Right ventricle myocardium superior (tissue), 1 donor: Measurements from ENCODE around the gene SEMA5B. TPM values are rescaled to one million over a fixed set of nuclear protein-coding genes. Genes with fewer than 3 reads are reported as not detected.

ENCODE experiments used
- ATAC-seq: fragments of 200-7000 bp; cut with Tn5 transposase; one replicate; pipeline ENCODE4 v1.9.1; 2020; ENCODE audit warnings: mild to moderate bottlenecking; ENCODE audit not compliant: poor library complexity
- DNase-seq: peaks from one replicate; pipeline ENCODE4 v3.0.0-alpha.2; 2020
- intact Hi-C: fragments of 100-400 bp; cut with DNase I; formaldehyde crosslinking; loops from one replicate; pipeline ENCODE4 v1.11.2; 2022
- total RNA-seq: library from RNA; stranded (reverse); fragmentation: NEBNext Ultra II Directional; extraction: Animal tissue kit (Norgen Biotek cat#: 25700); gene quantifications from one replicate; pipeline ENCODE4 v1.2.1, GENCODE V29; 2021
- donor health status: DM: no; HTN: yes; CAD: no; lungs with severe emphysema.

Gene SEMA5B
- total RNA-seq, 1 donor from 2014 or later: 2.1 TPM

- ATAC-seq (no peak), DNase-seq (no peak)
- intact Hi-C loops: no loop called here
Measured at GRCh38 chr3:123034120-123034519, 6.6 kb upstream of the SEMA5B start.

GRCh38 chr3:123032057-123032456, 4.5 kb upstream of the SEMA5B start:
- intact Hi-C loops: no loop called here
- ATAC-seq: no peak
- no peak for DNase-seq

GRCh38 chr3:123031051-123031450, 3.5 kb upstream of the SEMA5B start:
- intact Hi-C loops: no loop called here
- no peak for ATAC-seq
- DNase-seq: no peak

GRCh38 chr3:123028233-123028828, 768 bp upstream of the SEMA5B start:
- intact Hi-C loops: loop anchor here (5.0 kb wide), 1 partner anchor 86 kb away; no protein-coding TSS in a partner anchor
- ATAC-seq (peak; percentile 68), DNase-seq (no peak)

GRCh38 chr3:123026565-123027291, 835 bp downstream of the SEMA5B start:
- ATAC-seq (peak; percentile 67), DNase-seq (peak; percentile 57)
- intact Hi-C loops: loop anchor here (5.0 kb wide), 1 partner anchor 84 kb away; no protein-coding TSS in a partner anchor

GRCh38 chr3:123025642-123026521, 1.7 kb downstream of the SEMA5B start:
- peak; percentile 21 for ATAC-seq
- intact Hi-C loops: loop anchor here (5.0 kb wide), 1 partner anchor 84 kb away; no protein-coding TSS in a partner anchor
- DNase-seq: no peak

- ATAC-seq (no peak), DNase-seq (no peak)
- intact Hi-C loops: no loop called here
Measured at GRCh38 chr3:123024056-123024455, 3.5 kb downstream of the SEMA5B start.

DNA sequence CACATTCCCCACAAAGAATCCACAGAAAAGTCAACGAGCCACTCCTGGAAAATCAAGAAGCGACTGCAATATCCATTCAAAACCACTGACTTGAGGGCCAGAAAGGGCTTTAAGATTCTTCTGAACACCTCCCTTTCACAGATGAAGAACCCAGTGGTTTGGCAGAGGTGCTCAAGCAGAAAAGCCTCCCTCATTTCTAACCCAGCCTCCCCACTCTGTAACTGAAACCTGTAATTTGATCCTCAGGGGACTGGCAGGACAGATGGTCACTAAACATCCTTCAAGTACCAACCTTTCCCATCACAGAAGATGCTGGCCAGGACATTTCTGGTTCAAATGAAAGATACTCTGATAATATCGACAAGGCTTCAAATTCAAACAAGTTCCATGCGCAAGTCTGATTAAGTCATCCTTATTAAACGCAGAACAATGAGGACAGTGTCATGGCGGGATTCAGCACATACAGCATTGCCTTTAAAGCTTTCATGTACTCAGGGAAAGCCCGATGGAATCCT, 5.5 kb downstream of the SEMA5B start:
- intact Hi-C loops: no loop called here
- ATAC-seq: no peak
- DNase-seq: no peak

- ATAC-seq: no peak
- intact Hi-C loops: no loop called here
- DNase-seq: no peak
Measured at GRCh38 chr3:123021388-123021787, 6.2 kb downstream of the SEMA5B start.

DNA sequence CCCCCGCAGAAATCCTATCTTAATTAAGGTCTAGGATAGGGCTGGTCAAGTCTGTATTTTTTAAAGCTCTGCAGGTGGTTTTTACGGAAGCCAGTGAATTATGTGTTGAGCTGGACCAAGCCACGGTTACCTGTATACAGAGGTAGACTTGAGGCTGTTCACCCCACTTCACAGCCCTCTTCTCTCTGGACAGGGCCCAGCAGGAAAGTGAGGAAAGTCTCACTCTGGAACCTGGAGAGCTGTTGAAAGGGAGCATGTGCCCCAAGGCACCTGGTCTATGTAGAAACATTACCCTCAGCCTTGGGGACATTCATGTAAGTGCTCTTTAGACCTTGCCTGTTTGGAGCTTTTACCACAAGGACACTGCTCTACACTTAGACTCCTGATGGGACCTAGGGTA, 6.9 kb downstream of the SEMA5B start:
- no peak for ATAC-seq
- intact Hi-C loops: no loop called here

GRCh38 chr3:123019591-123019990, 8.0 kb downstream of the SEMA5B start:
- intact Hi-C loops: no loop called here
- ATAC-seq (no peak), DNase-seq (no peak)

More for the DNA sequence above, 6.9 kb downstream of the SEMA5B start:
- DNase-seq: no peak

GRCh38 chr3:123019161-123019560, 8.4 kb downstream of the SEMA5B start:
- DNase-seq: no peak
- intact Hi-C loops: no loop called here
- ATAC-seq: no peak

- ATAC-seq (no peak), DNase-seq (no peak)
- intact Hi-C loops: no loop called here
Measured at GRCh38 chr3:123018683-123019082, 8.9 kb downstream of the SEMA5B start.

- DNase-seq: no peak
- intact Hi-C loops: no loop called here
- ATAC-seq: no peak
Measured at GRCh38 chr3:123015596-123015995, 12.0 kb downstream of the SEMA5B start.

GRCh38 chr3:123013876-123014275, 13.7 kb downstream of the SEMA5B start:
- peak; percentile 38 for ATAC-seq

DNA sequence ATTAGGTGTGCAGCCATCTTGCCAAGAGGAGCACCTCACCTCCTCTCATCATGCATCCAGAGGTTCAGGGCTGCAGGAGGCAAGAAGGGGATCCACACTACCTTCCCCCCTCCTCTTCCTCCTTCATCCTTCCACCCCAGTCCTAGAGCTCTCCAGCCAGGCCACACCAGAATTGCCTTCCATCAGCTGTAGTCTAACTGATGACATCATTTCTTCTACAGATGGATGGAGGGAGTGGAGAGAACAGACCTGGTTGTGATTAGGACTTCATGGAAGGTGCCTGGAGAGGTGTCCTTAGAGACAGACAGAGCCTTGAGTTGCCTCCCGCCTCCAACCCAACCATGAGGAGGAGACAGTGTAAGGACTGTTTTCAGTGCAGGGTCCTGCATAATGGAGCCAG, 14.9 kb downstream of the SEMA5B start:
- intact Hi-C loops: no loop called here
- ATAC-seq (no peak), DNase-seq (no peak)

More at GRCh38 chr3:123013876-123014275, 13.7 kb downstream of the SEMA5B start:
- intact Hi-C loops: no loop called here
- DNase-seq: no peak

GRCh38 chr3:123011447-123011846, 16.1 kb downstream of the SEMA5B start:
- no peak for ATAC-seq
- intact Hi-C loops: no loop called here

GRCh38 chr3:123008840-123009239, 18.7 kb downstream of the SEMA5B start:
- ATAC-seq (no peak), DNase-seq (no peak)
- intact Hi-C loops: no loop called here

More at GRCh38 chr3:123011447-123011846, 16.1 kb downstream of the SEMA5B start:
- DNase-seq: no peak

- intact Hi-C loops: no loop called here
- ATAC-seq: no peak
- DNase-seq: no peak
Measured at GRCh38 chr3:123006609-123007008, 21.0 kb downstream of the SEMA5B start.
